OCI-LY7 (cell line): ENCODE results near the gene HLA-E.

Source experiments
- CTCF ChIP-seq: fragments of 200-600 bp; sonication (generic); conservative IDR thresholded peaks from 2 replicates; pipeline ENCODE4 v1.5.1; 2014; ENCODE audit warnings: mild to moderate bottlenecking, antibody characterized with exemption, low read length, moderate library complexity, mixed read lengths
- EZH2phosphoT487 ChIP-seq: fragments of 200-600 bp; sonication (generic); IDR thresholded peaks from 2 replicates; pipeline ENCODE4 v1.6.1; 2018; ENCODE audit warnings: low read depth, borderline replicate concordance, mild to moderate bottlenecking, mixed run types, antibody characterized with exemption, low read length, moderate library complexity, mixed read lengths

- TF ChIP-seq EZH2phosphoT487 (no peak; the same call in 1 of the 2 replicates), CTCF (no peak)
Measured at GRCh38 chr6:30465595-30466306, 23.6 kb upstream of the HLA-E start.
